Measurements from ENCODE around the gene EME1.

Gene EME1

DNA sequence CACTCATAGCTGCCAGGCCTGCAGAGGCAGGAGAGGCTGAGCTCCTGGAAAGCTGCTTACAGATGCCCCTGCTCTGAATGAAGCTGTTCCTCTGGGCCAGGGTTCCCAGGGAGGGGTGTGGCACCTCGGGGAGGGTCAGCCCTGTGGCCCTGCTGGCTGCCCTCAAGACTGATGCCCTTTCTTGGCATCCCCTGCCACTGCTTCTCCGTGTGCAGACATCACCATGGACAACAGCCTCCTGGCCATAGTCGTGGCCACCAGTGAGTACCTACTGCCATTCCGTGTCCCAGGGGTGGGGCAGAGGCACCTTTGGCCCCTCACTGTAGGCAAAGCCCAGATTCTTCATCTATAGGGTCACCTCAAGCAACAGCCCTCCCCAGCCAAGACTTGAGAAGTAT, 9.0 kb upstream of the EME1 start:
- FAIRE-seq = no peak

DNA sequence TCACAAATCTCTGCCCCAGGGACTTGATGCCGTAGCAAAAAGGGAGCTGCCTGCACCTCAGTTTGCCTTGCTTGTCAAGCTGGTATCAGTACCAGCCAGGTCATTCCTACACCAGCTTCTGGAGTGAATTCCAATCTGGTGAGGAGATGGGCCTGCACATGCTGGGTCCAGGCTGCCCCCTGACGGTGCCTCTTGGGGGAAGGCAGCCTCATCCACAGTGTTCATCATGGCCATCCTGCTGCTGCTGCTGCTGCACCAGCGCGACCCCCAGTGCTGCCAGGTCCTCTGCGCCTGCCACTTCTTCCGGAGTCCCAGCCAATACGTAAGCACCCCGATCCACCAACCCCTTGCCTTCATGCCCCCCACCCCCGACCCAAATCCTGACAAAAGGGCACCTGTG, 8.3 kb upstream of the EME1 start:
- no peak for FAIRE-seq

DNA sequence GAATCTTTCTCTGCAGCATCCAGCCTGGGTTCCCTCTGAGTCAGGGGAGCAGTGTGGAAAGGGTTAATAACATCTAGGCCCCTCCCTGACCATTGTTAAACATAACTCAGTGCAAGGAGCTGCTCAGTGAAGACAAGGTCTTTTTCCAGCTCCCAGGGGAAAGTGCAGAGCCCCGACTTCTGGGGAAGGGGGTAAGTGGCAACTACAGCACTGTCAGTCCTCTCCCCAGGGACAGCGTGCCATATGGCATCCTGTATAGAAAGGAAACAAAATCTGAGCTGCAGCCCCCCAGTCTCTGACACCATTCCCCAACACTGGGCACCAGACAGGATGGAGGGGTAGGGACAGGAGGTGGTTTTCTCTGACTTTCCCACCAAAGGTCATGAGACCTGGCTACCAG, 7.9 kb upstream of the EME1 start:
- no peak for FAIRE-seq

DNA sequence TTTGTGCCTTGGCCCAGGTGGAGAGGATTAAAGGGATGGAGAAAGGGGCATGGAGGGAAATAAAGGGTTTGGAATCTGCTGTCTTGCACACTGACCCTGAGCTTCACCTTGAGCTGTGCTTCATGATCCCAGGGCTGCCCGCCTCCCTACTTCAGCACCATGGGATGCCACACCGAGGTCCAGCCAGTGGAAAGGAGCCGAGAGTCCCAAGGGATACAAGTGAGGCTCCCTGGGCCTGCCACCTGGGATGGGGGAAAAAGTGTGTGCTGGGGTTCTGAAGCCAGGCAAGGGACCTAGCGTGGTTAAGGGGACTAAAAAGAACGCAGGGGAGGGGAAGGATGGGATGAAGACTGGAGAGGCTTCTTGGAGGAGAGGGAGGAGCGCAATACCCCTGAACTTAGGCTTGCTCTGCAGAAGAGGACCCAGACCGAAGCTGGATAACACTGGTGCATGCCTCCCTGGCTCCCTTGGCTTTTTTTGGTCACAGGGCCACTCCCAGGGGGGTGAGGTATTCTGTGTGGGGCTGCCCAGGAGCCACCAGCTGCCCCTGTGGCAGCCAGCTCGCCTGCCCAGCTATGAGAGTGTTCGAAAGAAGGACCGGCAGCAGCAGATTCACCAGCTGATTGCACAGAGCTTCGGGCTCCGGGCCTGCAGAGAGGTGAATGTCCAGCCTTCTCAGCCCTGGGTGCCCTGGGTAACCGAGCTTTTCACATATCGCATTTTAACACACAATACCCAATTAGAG, 7.2 kb upstream of the EME1 start:
- no peak for FAIRE-seq

DNA sequence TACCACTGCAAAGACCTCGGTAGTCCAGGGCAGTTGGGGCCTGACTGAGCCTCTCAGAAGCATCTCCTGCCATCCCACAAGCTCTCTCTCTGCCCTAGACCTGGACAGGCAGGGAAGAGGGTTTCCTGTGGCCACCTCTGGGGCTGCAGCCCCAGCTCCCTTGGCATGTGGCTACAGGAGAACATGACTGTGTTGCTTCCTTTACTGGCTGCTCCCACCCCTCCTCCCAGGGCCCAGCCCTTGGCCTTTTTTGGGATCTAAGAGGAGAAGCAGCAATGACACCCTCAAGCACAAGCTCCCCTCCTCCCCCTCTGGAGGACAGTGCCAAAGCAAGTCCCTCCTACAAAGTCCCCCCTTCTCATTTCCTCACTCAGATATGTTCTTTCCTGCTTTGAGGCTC, 5.6 kb upstream of the EME1 start:
- FAIRE-seq = no peak

DNA sequence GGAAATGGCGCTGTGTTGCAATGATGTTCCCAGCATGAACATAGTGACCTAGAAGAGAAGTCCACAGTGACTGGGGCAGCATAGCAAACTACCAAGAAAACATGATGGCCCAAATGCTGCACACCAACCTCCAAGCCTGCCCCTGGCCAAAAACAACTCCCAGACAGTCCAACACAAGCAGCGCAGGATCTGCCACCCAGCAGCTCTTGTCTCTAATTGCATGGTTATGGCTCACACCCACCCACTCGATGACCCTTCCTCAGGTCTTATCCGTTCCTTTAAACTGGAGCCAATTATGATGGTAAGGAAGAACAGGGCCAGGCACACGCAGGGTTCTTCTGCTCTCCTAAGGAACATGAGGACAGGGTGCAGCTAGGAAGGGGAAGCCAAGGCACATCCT, 3.0 kb upstream of the EME1 start:
- no peak for FAIRE-seq

DNA sequence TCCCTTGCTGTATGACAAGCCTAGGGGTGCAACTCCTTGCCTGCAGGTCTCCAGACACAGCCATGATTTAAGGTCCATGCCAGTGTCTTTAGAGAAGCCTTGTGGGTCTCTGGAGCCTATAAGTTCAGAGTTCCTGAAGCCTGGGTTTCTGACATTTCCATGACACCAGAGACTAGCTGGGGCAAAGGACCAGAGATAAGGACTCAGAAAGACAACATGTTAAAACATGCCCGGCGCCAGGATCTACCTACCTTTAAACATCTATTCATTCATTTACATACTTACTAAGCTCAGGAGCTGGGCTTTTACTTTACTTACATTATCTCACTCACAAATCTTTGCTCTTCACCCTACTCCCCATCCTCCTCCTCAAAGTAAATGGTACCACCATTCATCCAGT, 1.5 kb upstream of the EME1 start:
- no peak for FAIRE-seq

DNA sequence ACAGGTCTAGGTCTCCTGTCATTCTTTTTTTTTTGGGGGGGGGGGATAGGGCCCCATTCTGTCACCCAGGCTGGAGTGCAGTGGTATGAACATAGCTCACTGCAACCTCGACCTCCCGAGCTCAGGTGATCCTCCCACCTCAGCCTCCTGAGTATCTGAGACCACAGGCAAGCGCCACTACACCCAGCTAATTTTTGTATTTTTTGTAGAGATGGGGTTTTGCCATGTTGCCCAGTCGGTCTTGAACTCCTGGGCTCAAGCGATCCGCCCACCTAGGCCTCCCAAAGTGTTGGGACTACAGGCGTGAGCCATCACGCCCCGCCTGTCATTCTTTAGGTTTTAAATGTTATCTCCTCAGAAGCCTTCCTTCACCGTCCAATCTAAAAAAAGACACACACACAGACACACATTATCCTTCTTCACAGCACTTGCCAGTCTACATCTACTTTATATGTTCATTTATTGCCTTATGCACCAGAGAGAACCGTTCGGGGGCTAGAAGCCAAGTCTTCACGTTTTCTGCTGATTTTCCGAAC, 739 bp upstream of the EME1 start:
- FAIRE-seq = no peak

DNA sequence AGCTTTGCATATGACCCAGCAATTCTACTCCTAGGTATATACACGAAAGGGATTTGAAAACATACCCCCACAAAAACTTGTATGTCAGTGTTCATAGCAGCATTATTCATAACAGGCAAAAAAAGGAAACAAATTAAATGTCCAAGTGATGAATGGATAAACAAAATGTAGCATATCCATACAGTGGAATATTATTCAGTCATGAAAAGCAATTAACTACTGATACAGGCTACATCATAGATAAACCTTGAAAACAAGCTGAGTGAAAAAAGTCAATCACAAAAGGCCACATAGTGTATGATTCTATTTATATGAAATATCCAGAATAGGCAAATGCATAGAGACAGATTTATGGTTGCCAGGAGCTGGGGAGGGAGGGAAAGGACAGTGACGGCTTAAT, 676 bp downstream of the EME1 start:
- no peak for FAIRE-seq

DNA sequence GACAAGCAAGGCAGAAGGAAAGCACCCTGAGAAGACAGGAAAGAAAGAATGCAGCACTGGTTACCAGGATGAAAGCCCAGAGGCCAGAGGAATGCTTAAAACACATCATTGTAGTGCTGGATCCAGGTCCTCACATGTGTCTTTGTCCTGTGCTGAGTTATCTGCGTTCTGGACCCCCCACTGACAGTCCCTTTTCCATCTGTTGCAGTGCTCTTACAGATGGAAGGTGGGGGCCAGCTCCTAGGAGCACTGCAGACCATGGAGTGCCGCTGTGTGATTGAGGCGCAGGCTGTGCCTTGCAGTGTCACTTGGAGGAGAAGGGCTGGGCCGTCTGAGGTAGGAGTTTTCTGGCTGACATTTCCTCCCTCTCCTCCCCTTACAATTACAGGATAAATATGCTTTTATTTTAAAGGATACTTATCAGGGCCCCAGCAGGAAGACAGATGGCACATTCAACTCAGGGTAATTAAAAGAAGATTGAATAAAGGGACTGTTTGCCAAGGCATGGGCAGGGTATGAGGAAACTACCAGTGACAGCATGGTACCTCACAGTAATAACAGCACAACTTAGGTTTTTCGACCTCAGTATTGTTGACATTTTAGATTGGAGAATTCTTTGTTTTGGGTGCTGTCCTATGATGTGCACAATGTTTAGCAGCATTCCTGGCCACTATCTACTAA, 3.0 kb downstream of the EME1 start:
- FAIRE-seq = no peak

DNA sequence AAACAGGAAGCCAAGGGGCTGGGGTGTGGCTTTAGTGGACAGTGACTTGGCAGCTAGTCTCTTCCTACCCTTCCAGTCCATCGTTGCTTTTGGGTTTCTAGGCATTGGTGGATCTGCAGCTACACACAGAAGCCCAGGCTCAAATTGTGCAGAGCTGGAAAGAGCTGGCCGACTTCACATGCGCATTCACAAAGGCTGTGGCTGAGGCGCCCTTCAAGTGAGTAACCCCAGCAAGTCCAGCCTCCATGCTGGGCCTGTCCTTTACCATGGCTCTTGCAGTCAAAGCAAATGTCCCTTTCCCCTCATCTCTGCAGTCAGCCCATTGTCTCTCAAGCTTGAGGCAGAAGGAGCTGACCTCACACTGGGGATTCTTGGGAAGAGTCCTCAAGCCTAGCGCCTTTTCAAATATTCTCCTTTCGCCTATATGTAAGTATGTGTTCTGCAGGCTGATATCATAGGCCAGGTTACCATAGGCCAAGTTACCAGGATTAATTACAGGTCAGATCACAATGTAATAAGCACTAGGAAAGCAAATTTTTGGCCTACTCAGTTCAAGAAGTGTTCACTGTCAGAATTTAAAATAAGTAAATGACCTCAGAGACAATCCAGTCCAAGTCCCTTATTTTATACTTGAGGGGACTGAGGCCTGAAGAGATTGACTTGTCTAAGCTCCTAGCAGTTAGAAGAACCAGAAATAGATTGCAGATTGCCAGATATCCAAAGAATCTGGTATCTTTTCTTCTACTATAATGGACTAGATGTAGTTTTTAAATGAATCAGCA, 6.5 kb downstream of the EME1 start:
- no peak for FAIRE-seq

DNA sequence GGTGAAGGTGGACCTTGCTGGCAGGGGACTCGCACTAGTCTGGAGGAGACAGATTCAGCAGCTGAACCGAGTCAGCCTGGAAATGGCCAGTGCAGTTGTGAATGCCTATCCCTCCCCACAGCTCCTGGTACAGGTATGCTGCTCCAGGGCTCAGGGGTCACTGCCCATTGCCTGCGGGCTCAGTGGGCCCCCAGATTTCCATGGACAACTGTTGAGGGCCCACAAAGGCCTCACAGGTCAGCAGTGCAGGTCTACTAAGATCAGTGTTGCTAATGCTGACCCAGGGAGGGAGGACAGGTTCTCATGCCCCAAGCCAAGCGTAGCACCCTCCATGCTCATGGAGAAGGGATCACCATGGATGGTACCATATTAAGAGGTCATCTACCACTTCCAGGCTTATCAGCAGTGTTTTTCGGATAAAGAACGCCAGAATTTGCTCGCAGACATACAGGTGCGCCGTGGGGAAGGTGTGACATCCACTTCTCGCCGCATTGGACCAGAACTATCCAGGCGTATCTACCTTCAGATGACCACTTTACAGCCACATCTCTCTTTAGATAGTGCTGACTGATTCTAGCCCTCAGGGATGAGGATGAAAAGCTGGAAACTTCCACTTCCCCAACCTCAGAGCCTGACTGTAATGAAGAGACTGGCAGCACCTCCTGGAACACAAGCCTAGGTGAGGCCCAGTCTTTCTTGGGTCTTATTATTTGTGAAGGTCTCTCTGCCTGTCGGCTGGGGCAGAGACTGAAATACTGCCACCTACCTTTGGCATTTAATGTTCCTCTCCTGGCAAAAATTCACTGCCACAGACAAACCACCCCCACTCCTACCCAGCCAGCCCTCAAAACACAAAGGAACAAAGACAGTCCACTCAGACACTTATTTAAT, 7.6 kb downstream of the EME1 start:
- FAIRE-seq = no peak

DNA sequence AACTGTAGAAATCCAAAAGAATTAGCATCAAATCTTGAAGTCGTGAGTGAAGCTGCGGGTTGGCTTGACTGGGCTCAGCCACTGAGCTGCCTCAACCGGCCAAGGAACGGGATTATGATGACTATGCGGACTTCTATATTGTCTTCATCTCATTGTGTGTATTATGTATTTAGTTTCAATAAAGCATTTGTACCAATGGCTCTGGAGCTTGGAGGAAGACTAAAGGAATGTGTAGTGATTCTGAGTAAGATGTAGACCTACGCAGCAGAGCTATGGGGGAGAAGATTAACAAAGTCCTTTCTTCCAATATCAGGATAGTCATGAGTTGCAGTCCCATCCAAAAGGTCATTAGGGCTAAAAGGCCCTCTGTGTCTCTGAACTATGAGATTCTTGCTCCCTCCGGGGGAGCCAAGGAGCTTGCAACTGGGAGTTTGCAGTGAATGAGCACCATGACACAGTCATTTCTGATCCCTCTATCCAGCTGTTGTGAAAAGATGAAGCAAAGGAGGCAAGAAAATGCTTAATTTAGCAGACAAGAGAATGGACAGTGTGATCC, 8.3 kb downstream of the EME1 start:
- FAIRE-seq = no peak

DNA sequence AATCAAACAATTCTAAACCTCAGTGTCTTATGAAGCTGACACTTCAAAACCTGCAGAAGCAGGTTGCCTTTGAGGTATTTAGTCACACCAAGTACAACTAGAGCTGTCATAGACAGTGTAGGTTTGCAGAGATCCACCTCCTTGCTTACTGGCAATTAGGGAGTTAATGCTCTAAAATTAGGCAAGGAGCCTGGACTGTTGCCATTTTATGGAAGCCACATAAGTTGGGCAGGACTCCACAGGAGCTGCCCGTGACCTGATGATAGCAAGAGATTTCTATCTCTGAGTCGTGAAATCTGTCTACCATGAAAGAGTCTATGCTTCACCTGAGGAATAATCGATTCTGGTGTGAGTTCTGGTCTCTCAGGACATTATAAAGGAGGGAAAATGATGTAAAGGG, 8.9 kb downstream of the EME1 start:
- FAIRE-seq = no peak

DNA sequence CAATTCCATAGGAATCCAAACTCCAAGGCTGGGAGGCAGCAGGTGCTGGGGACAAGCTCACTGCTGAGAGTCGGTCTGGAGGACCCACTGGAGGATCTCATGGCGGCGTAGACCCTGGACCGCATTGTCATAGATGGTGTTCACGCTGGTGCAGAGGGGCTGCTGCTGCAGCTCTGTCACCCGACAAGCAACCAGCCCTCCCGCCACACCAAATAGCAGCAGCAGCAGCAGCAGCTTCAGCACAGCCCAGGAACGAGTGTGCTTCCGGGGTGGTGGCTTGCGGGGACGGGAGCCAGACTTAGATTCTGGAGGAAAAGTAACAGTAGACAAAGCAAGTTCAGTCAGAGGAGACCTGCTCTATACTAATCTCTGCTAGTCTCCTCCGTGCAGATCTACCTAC, 9.9 kb downstream of the EME1 start:
- FAIRE-seq = no peak

DNA sequence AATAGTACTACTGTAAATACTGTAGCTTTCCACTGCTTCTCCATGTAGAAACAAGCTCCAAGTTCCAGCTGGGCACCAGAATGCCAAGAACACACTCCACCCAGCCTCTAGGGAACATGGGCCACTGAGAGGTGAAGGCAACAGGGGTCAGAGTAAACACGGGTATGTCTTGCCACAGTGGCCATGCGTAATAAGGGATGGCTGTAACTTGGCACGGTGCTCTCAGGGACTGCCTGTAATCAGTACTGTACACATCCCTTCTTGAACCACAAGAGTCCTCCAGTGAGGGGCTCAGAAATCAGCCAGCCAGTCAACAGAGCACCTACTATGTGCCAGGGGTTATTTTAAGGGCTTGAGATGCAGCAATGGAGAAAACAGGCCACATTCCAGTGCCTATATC, 13.5 kb downstream of the EME1 start:
- FAIRE-seq = no peak

DNA sequence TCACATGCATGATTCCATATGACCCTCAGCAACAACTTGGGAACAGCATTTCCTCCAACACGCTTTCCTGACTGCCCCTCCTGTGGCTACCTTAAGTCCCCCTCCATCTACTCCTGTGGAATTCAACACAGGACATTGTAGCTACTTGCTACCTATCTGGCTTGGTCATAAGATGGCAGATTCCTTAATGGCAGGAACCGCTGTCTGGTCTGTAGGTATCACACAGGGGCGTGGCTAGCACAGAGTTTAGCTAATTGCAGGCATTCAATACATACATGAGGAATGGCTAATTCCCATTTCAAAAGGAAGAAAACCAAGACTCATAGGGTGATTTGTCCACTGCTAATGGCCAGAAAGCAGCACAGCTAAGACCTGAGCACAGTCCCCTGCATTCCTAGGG, 15.7 kb downstream of the EME1 start:
- no peak for FAIRE-seq

DNA sequence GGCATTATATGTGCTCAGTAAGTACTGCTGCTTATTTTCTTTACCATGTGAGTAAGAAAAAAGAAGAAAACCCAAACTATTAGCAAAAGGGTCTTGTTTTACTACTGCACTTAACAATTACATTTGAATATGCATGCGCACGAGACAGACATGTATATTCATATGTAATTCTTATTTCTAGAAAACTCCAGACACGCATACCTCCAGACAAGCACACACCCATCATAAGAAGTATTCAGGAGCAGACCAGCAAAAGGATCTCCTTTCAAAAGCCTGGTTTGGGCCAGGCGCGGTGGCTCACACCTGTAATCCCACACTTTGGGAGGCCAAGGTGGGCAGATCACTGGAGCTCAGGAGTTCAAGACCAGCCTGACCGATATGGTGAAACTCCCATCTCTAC, 16.5 kb downstream of the EME1 start:
- no peak for FAIRE-seq

DNA sequence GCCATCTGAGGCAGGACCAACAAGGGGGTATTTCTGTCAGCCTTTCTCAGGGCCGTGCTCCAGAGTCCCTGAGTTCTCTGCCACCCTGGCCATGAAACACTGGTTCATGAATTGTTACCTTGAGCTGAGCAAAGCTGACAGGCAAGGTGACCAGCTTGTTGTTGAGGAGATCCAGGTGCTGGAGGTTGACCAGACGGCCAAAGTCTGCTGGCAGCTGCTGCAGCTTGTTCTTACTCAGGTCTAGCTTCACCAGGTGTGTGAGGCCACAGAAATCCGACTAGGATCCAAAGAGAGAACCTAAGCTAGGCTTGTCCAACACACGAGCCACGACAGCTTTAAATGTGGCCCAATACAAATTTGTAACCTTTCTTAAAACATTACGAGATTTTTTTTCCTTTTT, 19.6 kb downstream of the EME1 start:
- FAIRE-seq = no peak

DNA sequence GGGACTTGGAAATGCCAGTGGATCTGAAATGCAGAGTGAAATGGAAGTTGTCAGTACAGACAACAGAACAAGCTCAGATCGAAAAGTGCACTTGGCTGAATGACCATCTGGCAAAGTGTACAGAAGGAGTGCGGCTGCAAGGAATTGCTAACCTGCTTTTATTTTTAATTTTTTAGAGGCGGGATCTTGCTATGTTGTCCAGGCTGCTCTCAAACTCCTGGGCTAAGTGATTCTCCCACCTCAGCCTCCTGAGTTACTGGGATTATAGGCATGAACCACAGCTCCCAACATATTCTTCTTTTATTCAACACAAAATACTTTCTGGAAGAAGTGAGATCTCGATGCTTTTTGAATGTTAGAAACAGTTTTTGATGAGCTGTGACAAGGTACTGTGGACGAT, 20.7 kb downstream of the EME1 start:
- FAIRE-seq = no peak

DNA sequence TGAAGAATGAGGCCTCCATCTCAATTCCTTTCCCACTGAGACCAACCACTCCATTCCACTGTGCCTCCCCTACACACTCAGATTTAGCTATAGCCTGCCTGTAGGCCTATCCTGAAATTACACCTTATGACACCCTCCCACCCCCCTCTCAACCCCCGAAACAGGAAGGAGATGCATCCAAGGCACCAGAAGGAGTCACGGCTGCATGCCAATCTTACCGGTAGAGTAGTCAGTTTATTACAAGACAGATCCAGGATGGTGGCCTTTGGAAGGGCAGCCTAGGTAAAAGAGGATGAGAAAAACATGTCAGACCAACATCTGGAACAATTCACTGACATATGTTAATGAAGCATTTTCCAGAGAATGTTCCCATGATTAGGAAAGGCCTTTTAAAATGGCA, 21.7 kb downstream of the EME1 start:
- FAIRE-seq = no peak
